HG03159 (cell line): ENCODE results near the gene PGRMC2.

Experiments
- ATAC-seq: cut with Tn5 transposase; IDR thresholded peaks from one replicate; pipeline ENCODE4 v1.9.1; 2021; ENCODE audit warnings: mild to moderate bottlenecking, moderate library complexity; ENCODE audit not compliant: unreplicated experiment

PGRMC2 gene

DNA sequence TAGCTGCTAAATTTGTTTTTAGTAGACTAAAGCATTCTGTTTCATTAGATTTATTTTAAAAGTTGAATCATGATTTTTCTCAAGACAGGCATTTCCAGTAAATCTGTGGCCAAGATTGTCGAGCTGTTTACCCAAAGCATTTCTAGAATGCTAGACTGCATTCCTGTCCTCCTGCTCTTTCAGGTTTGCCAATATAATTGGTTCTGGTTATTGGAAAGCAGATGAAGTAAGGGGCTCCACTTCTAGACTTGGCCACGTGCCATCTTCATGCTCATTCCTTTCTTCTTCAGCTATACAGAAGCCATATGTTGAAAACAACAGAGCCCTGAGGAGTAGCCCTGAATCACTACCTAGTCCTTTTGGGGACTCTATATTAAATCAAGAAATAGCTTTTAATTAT, 62.5 kb downstream of the PGRMC2 start:
- ATAC-seq: no peak

DNA sequence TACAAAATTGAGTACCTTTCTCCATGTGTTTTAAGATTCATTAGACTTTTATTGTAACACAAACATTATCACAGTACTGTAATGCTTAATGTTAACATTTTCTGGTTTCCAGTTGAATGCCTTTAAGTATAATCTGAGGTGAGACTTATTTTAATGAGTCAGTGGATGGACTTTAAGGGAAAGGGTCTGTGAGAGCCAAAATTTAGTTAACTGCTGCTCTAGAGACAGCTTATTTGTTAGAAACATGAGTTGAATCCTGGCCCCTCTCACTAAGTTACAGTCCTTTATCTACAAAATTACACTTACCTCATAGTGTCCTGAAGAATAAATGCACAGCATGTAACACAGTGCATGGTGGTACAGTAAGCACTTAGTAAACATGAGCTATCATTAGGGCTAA, 66.0 kb downstream of the PGRMC2 start:
- no peak for ATAC-seq

DNA sequence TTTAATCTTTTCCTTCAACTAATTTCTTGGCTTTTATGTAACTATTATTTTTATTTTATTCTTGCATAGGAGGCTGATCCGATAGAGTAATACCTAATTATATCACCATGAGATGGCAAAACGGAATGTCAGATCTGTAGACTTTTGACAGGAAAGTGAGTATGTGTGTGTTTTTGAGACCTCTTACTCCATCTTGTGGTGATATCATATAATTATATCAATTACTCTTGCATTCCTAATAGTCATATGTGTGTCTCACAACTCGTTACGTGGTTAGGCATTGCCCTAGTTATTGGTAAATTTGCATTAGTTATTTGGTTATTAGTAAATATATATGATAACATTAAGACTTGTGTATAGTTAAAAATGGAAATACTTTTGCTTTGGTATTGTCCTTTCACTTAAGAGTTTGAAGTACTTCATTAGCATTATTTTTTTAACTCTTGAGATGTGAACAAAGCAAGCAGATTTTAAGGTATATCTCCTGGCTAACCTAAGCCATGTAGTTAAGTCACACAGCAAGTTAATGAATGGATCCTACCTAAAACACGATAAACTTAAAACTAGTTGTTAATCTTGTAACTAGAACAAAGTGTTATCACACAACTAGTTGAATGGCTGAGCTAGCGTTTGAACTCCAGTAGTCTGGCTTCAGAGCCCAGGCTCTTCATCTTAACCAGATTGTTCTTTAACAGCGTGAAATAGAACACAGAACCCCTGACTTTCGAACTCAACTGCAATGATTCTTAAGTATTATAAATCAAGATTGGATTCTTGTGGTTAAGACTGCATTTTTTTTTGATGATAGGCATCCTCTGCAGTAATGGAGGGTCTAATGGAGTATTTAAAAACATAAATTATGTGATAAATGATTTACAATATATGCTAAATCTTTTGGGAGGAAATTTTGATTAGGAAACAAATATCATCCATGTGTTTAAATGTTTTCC, 67.1 kb downstream of the PGRMC2 start:
- peak; percentile 87 for ATAC-seq
